ENCODE measurements around the gene RAB10. TPM values are rescaled to one million over a fixed set of nuclear protein-coding genes. Genes with fewer than 3 reads are reported as not detected.
A peak's percentile ranks its signal among the peaks of the same experiment; 100 is the strongest.

RAB10 gene
- total RNA-seq (100 to 1,000 TPM; 114 to 175 TPM), polyA plus RNA-seq (ENCODE audit: insufficient read length in 6 of 6) (100 to 1,000 TPM; 101 to 133 (median 127) TPM)
- long read RNA-seq, donor 1, transcript RAB10-201 (6 exons, 3,535 nt): major isoform, 40 of 92 reads
- long read RNA-seq, donor 1, partial matches to known transcripts: 52 of 92 reads
- long read RNA-seq, donor 1, other reads (novel, unspliced or antisense): 0 of 92 reads
- long read RNA-seq, donor 2, transcript RAB10-201 (6 exons, 3,535 nt): major isoform, 42 of 107 reads
- long read RNA-seq, donor 2, partial matches to known transcripts: 65 of 107 reads
- long read RNA-seq, donor 2, other reads (novel, unspliced or antisense): 0 of 107 reads
- long read RNA-seq, donor 3, transcript RAB10-201 (6 exons, 3,535 nt): major isoform, 23 of 37 reads
- long read RNA-seq, donor 3, partial matches to known transcripts: 13 of 37 reads
- long read RNA-seq, donor 3, other reads (novel, unspliced or antisense): 0 of 37 reads
- long read RNA-seq, donor 4, transcript RAB10-201 (6 exons, 3,535 nt): major isoform, 25 of 32 reads
- long read RNA-seq, donor 4, partial matches to known transcripts: 4 of 32 reads
- long read RNA-seq, donor 4, other reads (novel, unspliced or antisense): 3 of 32 reads
- long read RNA-seq, donor 5, transcript RAB10-201 (6 exons, 3,535 nt): major isoform, 30 of 40 reads
- long read RNA-seq, donor 5, partial matches to known transcripts: 10 of 40 reads
- long read RNA-seq, donor 5, other reads (novel, unspliced or antisense): 0 of 40 reads
- long read RNA-seq, donor 6, transcript RAB10-201 (6 exons, 3,535 nt): major isoform, 35 of 113 reads
- long read RNA-seq, donor 6, partial matches to known transcripts: 78 of 113 reads
- long read RNA-seq, donor 6, other reads (novel, unspliced or antisense): 0 of 113 reads
- long read RNA-seq, donor 7, transcript RAB10-201 (6 exons, 3,535 nt): major isoform, 30 of 41 reads
- long read RNA-seq, donor 7, partial matches to known transcripts: 11 of 41 reads
- long read RNA-seq, donor 7, other reads (novel, unspliced or antisense): 0 of 41 reads
- long read RNA-seq, donor 8, transcript RAB10-201 (6 exons, 3,535 nt): major isoform, 30 of 47 reads
- long read RNA-seq, donor 8, partial matches to known transcripts: 17 of 47 reads
- long read RNA-seq, donor 8, other reads (novel, unspliced or antisense): 0 of 47 reads
- long read RNA-seq, donor 9: 0 reads
- long read RNA-seq, donor 10, transcript RAB10-201 (6 exons, 3,535 nt): major isoform, 54 of 69 reads
- long read RNA-seq, donor 10, partial matches to known transcripts: 10 of 69 reads
- long read RNA-seq, donor 10, other reads (novel, unspliced or antisense): 5 of 69 reads
- long read RNA-seq, donor 11, transcript RAB10-201 (6 exons, 3,535 nt): major isoform, 47 of 123 reads
- long read RNA-seq, donor 11, partial matches to known transcripts: 75 of 123 reads
- long read RNA-seq, donor 11, other reads (novel, unspliced or antisense): 0 of 123 reads
- long read RNA-seq, donor 12, transcript RAB10-201 (6 exons, 3,535 nt): major isoform, 22 of 48 reads
- long read RNA-seq, donor 12, partial matches to known transcripts: 26 of 48 reads
- long read RNA-seq, donor 12, other reads (novel, unspliced or antisense): 0 of 48 reads

GRCh38 chr2:26033818-26034636, at the start of gene RAB10:
Gene RAB10, plus strand, starts transcription at chr2:26034084. Its CDS starts 525 bp downstream, at chr2:26034609.
- Histone ChIP-seq H3K9me3 (no peaks in the 10 kb centered on the region), H3K4me3 (peak within 1 kb of the TSS; percentile 64 to 77), H3K36me3 (peaks cover 0 to 13% of the 10 kb centered on the region in 2 donors), H3K27me3 (no peaks in the 10 kb centered on the region), H3K27ac (peak within 1 kb of the TSS; percentile 94 to 97), H3K4me1 (peaks cover 15 to 40% of the 10 kb centered on the region in 2 donors)
- DNase-seq (peak; percentile 99 to 100 (median 100)), ATAC-seq (peak; percentile 96)
- TF ChIP-seq CTCF (IDR thresholded peaks at IDR 0.05): peak in 1 of 2 donors; percentile 3
- intact Hi-C loops (cut with DNase I): no loop called here

GRCh38 chr2:25988134-25988533, 45.8 kb upstream of the RAB10 start:
- intact Hi-C loops (cut with DNase I): no loop called here
- H3K36me3 ChIP-seq: no peaks in the 10 kb centered on the region
- TF ChIP-seq CTCF (IDR thresholded peaks at IDR 0.05): no peak
- DNase-seq (no peak), ATAC-seq (no peak)
- no peak overlapping the region for H3K27ac ChIP-seq
- peaks cover 4 to 23% of the 10 kb centered on the region in 2 donors for H3K4me1 ChIP-seq
- H3K27me3 ChIP-seq: no peaks in the 10 kb centered on the region
- no peak overlapping the region for H3K4me3 ChIP-seq
- no peaks in the 10 kb centered on the region for H3K9me3 ChIP-seq

GRCh38 chr2:25989154-25989553, 44.7 kb upstream of the RAB10 start:
- intact Hi-C loops (cut with DNase I): no loop called here

More at GRCh38 chr2:25989154-25989553, 44.7 kb upstream of the RAB10 start:
- no peak for TF ChIP-seq CTCF (IDR thresholded peaks at IDR 0.05)
- no peaks in the 10 kb centered on the region for H3K27me3 ChIP-seq
- H3K4me3 ChIP-seq: no peak overlapping the region
- no peak overlapping the region for H3K27ac ChIP-seq
- no peaks in the 10 kb centered on the region for H3K9me3 ChIP-seq
- peaks cover 4 to 23% of the 10 kb centered on the region in 2 donors for H3K4me1 ChIP-seq
- DNase-seq (no peak), ATAC-seq (no peak)
- H3K36me3 ChIP-seq: no peaks in the 10 kb centered on the region
